OCI-LY3 (cell line): ENCODE results near the gene EBPL.

ENCODE experiments used
- H2AFZ ChIP-seq: fragments of 200-600, 300-600 bp; shearing (Covaris generic); 2 replicates; pipeline ENCODE4 v1.6.0; 2014; ENCODE audit warnings: antibody characterized with exemption, low read depth, low read length
- H3K27ac ChIP-seq: fragments of 200-600, 300-600 bp; sonication (generic); 2 replicates; pipeline ENCODE4 v1.5.1; 2014; ENCODE audit warnings: mild to moderate bottlenecking, low read length, moderate library complexity, mixed read lengths
- H3K27me3 ChIP-seq: fragments of 200-600, 300-600 bp; sonication (generic); 2 replicates; pipeline ENCODE4 v1.6.1; 2014; ENCODE audit warnings: low read depth, low read length, mixed read lengths
- H3K36me3 ChIP-seq: fragments of 200-600, 300-600 bp; sonication (generic); replicated peaks from 2 replicates; pipeline ENCODE3; 2014; ENCODE audit warnings: low read depth, low read length, mixed read lengths
- H3K4me1 ChIP-seq: fragments of 300-600, 200-600 bp; sonication (generic); 2 replicates; pipeline ENCODE4 v1.6.1; 2014; ENCODE audit warnings: low read length, mixed read lengths
- H3K4me2 ChIP-seq: fragments of 200-600, 300-600 bp; sonication (generic); 2 replicates; pipeline ENCODE4 v1.6.1; 2014; ENCODE audit warnings: low read length, mixed read lengths
- H3K4me3 ChIP-seq: fragments of 300-600, 200-600 bp; sonication (generic); 2 replicates; pipeline ENCODE4 v1.5.1; 2014; ENCODE audit warnings: antibody characterized with exemption, mild to moderate bottlenecking, low read length, moderate library complexity
- H3K79me2 ChIP-seq: fragments of 300-600, 200-600 bp; shearing (Covaris generic); 2 replicates; pipeline ENCODE4 v1.6.1; 2014; ENCODE audit warnings: mild to moderate bottlenecking, low read length, mixed read lengths
- H3K9ac ChIP-seq: fragments of 300-600, 200-600 bp; shearing (Covaris generic); 2 replicates; pipeline ENCODE4 v1.6.0; 2014; ENCODE audit warnings: mild to moderate bottlenecking, low read length, moderate library complexity
- H3K9me3 ChIP-seq: fragments of 200-600, 300-600 bp; shearing (Covaris generic); 2 replicates; pipeline ENCODE4 v1.6.1; 2014; ENCODE audit warnings: low read length, mixed read lengths; ENCODE audit not compliant: insufficient read depth
- H4K20me1 ChIP-seq: fragments of 200-600, 300-600 bp; sonication (generic); 2 replicates; pipeline ENCODE4 v1.6.1; 2016; ENCODE audit warnings: low read length, mixed read lengths; ENCODE audit not compliant: insufficient read depth
- CTCF ChIP-seq: fragments of 200-600, 300-600 bp; sonication (generic); IDR thresholded peaks from 2 replicates; pipeline ENCODE4 v1.5.1; 2014; ENCODE audit warnings: antibody characterized with exemption, low read length, low read depth
- EZH2phosphoT487 ChIP-seq: fragments of 200-600 bp; shearing (Covaris generic); IDR thresholded peaks from 2 replicates; pipeline ENCODE4 v1.6.1; 2018; ENCODE audit warnings: antibody characterized with exemption, mixed run types, low read depth

The EBPL gene

GRCh38 chr13:49643035-49643646 is 48.1 kb downstream of the EBPL start:
- TF ChIP-seq EZH2phosphoT487 (no peak), CTCF (no peak)

GRCh38 chr13:49641801-49642291 is 49.4 kb downstream of the EBPL start:
- Histone ChIP-seq H3K4me2 (no peak overlapping the region), H3K36me3 (no peaks in the 10 kb centered on the region), H3K27ac (no peak overlapping the region), H3K27me3 (no peaks in the 10 kb centered on the region), H3K4me3 (no peak overlapping the region), H4K20me1 (no peaks in the 10 kb centered on the region), H3K79me2 (no peaks in the 10 kb centered on the region), H2AFZ (no peak overlapping the region), H3K9ac (no peak overlapping the region), H3K4me1 (peaks cover 20% of the 10 kb centered on the region), H3K9me3 (no peaks in the 10 kb centered on the region)
- TF ChIP-seq CTCF (no peak), EZH2phosphoT487 (no peak)

More at GRCh38 chr13:49643035-49643646, 48.1 kb downstream of the EBPL start:
- H3K9me3 ChIP-seq: no peaks in the 10 kb centered on the region
- H3K4me1 ChIP-seq: peaks cover 21% of the 10 kb centered on the region
- no peaks in the 10 kb centered on the region for H3K27me3 ChIP-seq
- no peaks in the 10 kb centered on the region for H3K36me3 ChIP-seq
- H3K79me2 ChIP-seq: no peaks in the 10 kb centered on the region
- H4K20me1 ChIP-seq: no peaks in the 10 kb centered on the region
- peak overlapping the region; percentile 65 for H3K9ac ChIP-seq
- peak overlapping the region; percentile 72 for H2AFZ ChIP-seq
- H3K4me3 ChIP-seq: peak overlapping the region; percentile 78
- peak overlapping the region; percentile 97 for H3K4me2 ChIP-seq
- H3K27ac ChIP-seq: peak overlapping the region; percentile 15; the same call in 1 of the 2 replicates

GRCh38 chr13:49638744-49639072 is 52.6 kb downstream of the EBPL start:
- Histone ChIP-seq H3K79me2 (no peaks in the 10 kb centered on the region), H3K27me3 (no peaks in the 10 kb centered on the region), H4K20me1 (no peaks in the 10 kb centered on the region), H3K4me1 (peaks cover 21% of the 10 kb centered on the region), H3K4me3 (no peak overlapping the region), H3K4me2 (no peak overlapping the region), H3K27ac (no peak overlapping the region), H3K9me3 (no peaks in the 10 kb centered on the region), H3K36me3 (peaks cover 5% of the 10 kb centered on the region), H2AFZ (no peak overlapping the region), H3K9ac (no peak overlapping the region)
- TF ChIP-seq CTCF: no peak
- TF ChIP-seq EZH2phosphoT487: no peak

GRCh38 chr13:49638030-49638743 is 53.1 kb downstream of the EBPL start:
- Histone ChIP-seq H3K4me1 (peaks cover 16% of the 10 kb centered on the region), H3K4me2 (no peak overlapping the region), H4K20me1 (no peaks in the 10 kb centered on the region), H3K4me3 (no peak overlapping the region), H3K27me3 (no peaks in the 10 kb centered on the region), H3K79me2 (no peaks in the 10 kb centered on the region), H3K9me3 (no peaks in the 10 kb centered on the region), H3K9ac (no peak overlapping the region), H2AFZ (no peak overlapping the region), H3K36me3 (peaks cover 5% of the 10 kb centered on the region), H3K27ac (no peak overlapping the region)
- TF ChIP-seq CTCF (no peak), EZH2phosphoT487 (no peak)
